ENCODE measurements around the gene FBXL15.

The FBXL15 gene

GRCh38 chr10:102382871-102383270 lies 37.8 kb upstream of the FBXL15 start:
- Histone ChIP-seq H4K20me1 (ENCODE audit: control insufficient read depth, insufficient read depth, low read depth, low read length) (no peaks in the 10 kb centered on the region), H3K4me3 (ENCODE audit: low read length) (no peak overlapping the region), H3K27ac (ENCODE audit: low read depth, low read length) (no peak overlapping the region), H3F3A (ENCODE audit: control insufficient read depth, insufficient read depth) (0 out of 2 replicates have a peak, but pooled peaks cover 2% of the 10 kb centered on the region), H3K36me3 (ENCODE audit: control insufficient read depth, low read length) (peaks cover 23% of the 10 kb centered on the region), H3K27me3 (ENCODE audit: control insufficient read depth, low read length) (no peaks in the 10 kb centered on the region), H3K4me1 (ENCODE audit: control insufficient read depth, low read length) (peaks cover 13% of the 10 kb centered on the region), H3K9me3 (ENCODE audit: control insufficient read depth, insufficient read depth, low read length) (no peaks in the 10 kb centered on the region), H3K9me2 (replicated peaks; ENCODE audit: control insufficient read depth, low read length) (no peaks in the 10 kb centered on the region), H3K4me2 (ENCODE audit: low read length) (no peak overlapping the region), H3K79me2 (ENCODE audit: control insufficient read depth, low read length) (no peaks in the 10 kb centered on the region)
- TF ChIP-seq EZH2phosphoT487 (IDR thresholded peaks at IDR 0.05; ENCODE audit: borderline replicate concordance, low read length), result no peak
- TF ChIP-seq CTCF (IDR thresholded peaks at IDR 0.05; ENCODE audit: low read depth, low read length, poor library complexity, severe bottlenecking), result no peak

- Histone ChIP-seq H3K36me3 (ENCODE audit: control insufficient read depth, low read length) (peaks cover 20% of the 10 kb centered on the region), H3K4me3 (ENCODE audit: low read length) (no peak overlapping the region), H3K9me2 (replicated peaks; ENCODE audit: control insufficient read depth, low read length) (no peaks in the 10 kb centered on the region), H3K27me3 (ENCODE audit: control insufficient read depth, low read length) (no peaks in the 10 kb centered on the region), H3K27ac (ENCODE audit: low read depth, low read length) (no peak overlapping the region), H4K20me1 (ENCODE audit: control insufficient read depth, insufficient read depth, low read depth, low read length) (no peaks in the 10 kb centered on the region), H3K9me3 (ENCODE audit: control insufficient read depth, insufficient read depth, low read length) (no peaks in the 10 kb centered on the region), H3K4me1 (ENCODE audit: control insufficient read depth, low read length) (peaks cover 13% of the 10 kb centered on the region), H3F3A (ENCODE audit: control insufficient read depth, insufficient read depth) (0 out of 2 replicates have a peak, but pooled peaks cover 2% of the 10 kb centered on the region), H3K79me2 (ENCODE audit: control insufficient read depth, low read length) (no peaks in the 10 kb centered on the region), H3K4me2 (ENCODE audit: low read length) (no peak overlapping the region)
- no peak for TF ChIP-seq EZH2phosphoT487 (IDR thresholded peaks at IDR 0.05; ENCODE audit: borderline replicate concordance, low read length)
- TF ChIP-seq CTCF (IDR thresholded peaks at IDR 0.05; ENCODE audit: low read depth, low read length, poor library complexity, severe bottlenecking), result peak; percentile 43
Observed at GRCh38 chr10:102384053-102384452, 36.6 kb upstream of the FBXL15 start.

- peak overlapping the region; percentile 44 for H3K4me2 ChIP-seq (ENCODE audit: low read length)
- no peak overlapping the region for H3K27ac ChIP-seq (ENCODE audit: low read depth, low read length)
- no peaks in the 10 kb centered on the region for H3K79me2 ChIP-seq (ENCODE audit: control insufficient read depth, low read length)
- peaks cover under 1% of the 10 kb centered on the region; the same call in 1 of the 2 replicates for H3K27me3 ChIP-seq (ENCODE audit: control insufficient read depth, low read length)
- H3K9me2 ChIP-seq (replicated peaks; ENCODE audit: control insufficient read depth, low read length), result no peaks in the 10 kb centered on the region
- H3K36me3 ChIP-seq (ENCODE audit: control insufficient read depth, low read length), result peaks cover 14% of the 10 kb centered on the region
- no peak overlapping the region for H3K4me3 ChIP-seq (ENCODE audit: low read length)
- no peaks in the 10 kb centered on the region for H4K20me1 ChIP-seq (ENCODE audit: control insufficient read depth, insufficient read depth, low read depth, low read length)
- H3F3A ChIP-seq (ENCODE audit: control insufficient read depth, insufficient read depth), result 0 out of 2 replicates have a peak, but pooled peaks cover 2% of the 10 kb centered on the region
- TF ChIP-seq CTCF (IDR thresholded peaks at IDR 0.05; ENCODE audit: low read depth, low read length, poor library complexity, severe bottlenecking) (no peak), EZH2phosphoT487 (IDR thresholded peaks at IDR 0.05; ENCODE audit: borderline replicate concordance, low read length) (no peak)
- H3K4me1 ChIP-seq (ENCODE audit: control insufficient read depth, low read length), result peaks cover 13% of the 10 kb centered on the region
- H3K9me3 ChIP-seq (ENCODE audit: control insufficient read depth, insufficient read depth, low read length), result no peaks in the 10 kb centered on the region
Observed at GRCh38 chr10:102384606-102385429, 35.8 kb upstream of the FBXL15 start.
